COLO829 (cell line): Measurements from ENCODE around the gene SLC25A25.
"Not testable (repeated sequence)": the region's sequence is repeated elsewhere in the genome, so short reads cannot be mapped to it uniquely, and the experiment has no call there.

ENCODE experiments used
- DNase-seq: peaks from one replicate; pipeline ENCODE4 v3.0.0; 2012; ENCODE audit warnings: low spot score

The SLC25A25 gene

DNA sequence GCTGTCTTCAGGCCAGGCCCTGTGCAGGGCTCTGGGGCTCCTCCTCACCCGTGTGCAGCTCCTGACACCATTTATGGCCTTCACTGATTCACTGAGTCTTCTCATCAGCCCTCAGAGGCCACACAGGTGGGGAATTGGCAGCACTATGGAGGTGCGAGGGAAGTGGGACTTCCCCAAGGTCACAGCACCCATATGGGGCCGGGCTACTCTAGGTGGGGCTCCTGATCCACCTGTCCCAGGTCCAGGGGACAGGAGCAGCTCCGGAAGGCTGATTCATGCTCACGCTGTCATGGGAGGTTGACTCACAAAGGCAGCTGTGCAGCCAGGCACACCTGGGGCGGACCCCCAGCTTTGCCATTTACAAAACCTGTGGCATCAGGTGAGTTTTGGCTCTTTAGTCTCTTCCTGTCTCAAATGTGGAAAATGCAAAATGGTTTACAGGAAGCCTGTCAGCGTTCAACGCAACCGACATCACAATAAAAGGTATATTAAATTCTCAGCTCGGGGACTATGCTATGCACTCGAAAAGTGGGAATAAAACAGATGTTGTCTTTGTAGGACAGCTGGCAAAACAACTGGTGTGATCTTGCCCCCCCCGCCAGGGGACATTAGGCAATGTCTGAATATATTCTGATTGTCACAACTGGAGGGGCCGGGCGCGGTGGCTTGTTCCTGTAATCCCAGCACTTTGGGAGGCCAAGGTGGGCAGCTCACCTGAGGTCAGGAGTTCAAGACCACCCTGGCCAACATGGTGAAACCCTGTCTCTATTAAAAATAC lies 15.9 kb upstream of the SLC25A25 start:
- DNase-seq, result no peak

DNA sequence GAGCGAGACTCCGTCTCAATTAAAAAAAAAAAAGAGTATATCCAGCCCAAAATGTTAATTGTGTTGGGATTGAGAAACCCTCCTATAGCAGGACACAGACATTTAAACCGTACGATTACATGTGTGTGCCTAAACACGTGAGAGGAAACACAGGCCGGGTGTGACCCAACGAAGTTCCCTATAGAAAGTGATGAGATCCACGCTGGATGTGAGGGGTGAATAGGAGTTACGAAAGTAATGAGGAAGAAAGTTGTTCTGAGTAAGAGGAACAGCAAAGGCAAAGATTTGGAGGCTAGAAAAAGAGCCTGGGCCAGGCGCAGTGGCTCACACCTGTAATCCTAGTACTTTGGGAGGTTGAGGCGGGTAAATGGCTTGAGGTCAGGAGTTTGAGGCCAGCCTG lies 14.5 kb upstream of the SLC25A25 start:
- no peak for DNase-seq

DNA sequence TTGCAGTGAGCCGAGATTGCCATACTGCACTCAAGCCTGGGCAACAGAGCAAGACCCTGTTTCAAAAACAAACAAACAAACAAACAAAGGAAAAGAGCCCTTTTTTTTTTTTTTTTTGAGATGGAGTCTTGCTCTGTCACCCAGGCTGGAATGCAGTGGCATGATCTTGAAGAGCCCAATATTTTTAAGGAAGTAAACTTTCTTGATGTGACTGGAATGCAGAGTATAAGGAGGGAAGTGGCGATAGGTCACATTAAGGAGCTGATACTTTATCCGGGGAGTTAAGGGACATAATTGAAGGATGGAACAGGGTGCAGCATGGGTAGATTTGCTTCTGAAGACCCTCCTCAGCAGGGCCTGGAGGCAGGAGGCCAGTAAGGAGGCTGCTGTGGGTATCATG lies 13.9 kb upstream of the SLC25A25 start:
- DNase-seq, result no peak

DNA sequence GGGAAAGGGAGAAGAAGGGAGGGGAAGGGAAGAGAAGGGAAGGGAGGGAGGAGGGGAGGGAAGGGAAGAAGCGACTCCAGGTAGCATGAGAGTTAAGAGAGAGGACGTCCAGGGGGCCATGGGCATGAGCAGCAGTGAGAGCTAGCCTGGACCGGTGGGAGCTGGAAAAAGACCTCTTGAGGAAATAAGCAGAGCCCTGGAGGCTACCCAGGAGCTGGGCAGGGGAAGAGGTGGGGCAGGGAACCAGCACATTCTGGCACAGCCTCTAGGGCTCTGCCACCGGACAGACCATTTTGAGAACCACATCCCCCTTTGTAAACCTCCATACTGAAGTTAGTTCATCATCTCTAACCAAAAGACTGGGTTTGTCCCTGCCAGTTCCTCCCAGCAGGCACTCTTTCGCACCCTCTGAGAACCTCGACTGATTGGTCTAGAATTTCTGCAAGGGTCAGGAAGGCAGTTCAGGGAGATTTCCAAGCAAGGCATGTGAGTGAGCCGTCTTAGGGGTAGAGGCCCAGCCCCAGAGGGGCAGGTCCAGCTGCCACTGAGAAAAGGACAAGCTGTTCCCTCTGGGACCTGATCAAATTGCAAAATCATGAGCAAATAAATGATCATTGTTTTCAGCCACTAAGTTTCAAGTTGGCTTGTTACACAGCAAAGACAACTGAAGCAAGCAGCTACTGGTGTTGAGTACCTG lies 12.5 kb upstream of the SLC25A25 start:
- no peak for DNase-seq

DNA sequence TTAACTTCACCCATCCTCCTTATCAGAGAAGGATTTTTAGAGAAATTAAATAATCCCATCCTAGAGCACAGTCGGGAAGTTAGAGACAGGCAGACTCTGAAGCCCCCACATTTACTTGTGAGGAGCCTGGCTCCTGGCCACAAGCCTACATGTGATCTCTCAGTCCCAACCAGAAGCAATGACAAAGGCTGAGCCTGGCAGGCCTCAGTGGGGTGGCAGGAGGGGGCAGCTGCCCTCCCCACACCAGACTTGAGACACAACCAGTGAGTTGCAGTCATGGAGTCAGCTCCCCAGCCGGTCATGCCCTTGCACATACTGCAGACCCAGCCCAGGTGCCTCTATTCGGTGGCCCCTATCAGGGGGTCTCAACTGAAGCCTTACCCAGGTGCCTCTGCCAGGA lies 11.9 kb upstream of the SLC25A25 start:
- no peak for DNase-seq

DNA sequence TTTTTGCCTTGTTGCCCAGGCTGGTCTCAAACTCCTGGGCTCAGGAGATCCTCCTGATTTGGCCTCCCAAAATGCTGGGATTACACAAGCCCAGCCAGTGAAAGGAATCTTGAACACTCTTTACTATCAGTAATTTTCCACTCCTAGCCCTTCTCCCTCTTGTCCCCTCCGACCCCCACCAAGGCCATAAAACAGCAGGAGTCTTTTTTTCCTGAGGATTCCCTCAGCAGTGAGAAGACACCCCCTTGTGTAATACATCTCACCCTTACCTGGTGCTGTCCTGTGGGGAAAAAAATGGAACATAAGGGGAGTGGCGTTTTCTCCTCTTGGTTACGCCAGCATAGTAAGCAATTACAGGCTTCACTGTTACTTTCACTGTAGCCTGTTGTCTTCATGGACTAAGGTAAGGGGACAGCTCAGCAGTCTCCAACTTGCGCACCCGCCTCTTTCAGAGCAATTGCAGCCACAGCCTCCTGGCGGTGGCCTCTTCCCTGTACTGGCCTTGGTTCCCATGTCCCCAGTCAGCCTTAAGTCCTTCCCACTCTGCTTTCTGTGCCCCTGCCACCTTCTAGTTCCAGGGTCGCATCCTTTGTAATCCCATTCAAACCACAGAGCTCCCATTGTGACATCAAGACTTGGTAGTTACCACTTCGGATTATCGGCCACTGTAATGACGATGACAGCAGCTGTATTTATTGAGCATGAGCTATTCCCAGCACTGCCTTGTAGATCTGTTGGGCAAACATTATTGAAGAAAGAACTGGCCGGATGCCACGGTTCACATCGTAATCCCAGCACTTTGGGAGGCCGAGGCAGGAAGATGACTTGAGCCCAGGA lies 10.9 kb upstream of the SLC25A25 start:
- DNase-seq, result no peak

DNA sequence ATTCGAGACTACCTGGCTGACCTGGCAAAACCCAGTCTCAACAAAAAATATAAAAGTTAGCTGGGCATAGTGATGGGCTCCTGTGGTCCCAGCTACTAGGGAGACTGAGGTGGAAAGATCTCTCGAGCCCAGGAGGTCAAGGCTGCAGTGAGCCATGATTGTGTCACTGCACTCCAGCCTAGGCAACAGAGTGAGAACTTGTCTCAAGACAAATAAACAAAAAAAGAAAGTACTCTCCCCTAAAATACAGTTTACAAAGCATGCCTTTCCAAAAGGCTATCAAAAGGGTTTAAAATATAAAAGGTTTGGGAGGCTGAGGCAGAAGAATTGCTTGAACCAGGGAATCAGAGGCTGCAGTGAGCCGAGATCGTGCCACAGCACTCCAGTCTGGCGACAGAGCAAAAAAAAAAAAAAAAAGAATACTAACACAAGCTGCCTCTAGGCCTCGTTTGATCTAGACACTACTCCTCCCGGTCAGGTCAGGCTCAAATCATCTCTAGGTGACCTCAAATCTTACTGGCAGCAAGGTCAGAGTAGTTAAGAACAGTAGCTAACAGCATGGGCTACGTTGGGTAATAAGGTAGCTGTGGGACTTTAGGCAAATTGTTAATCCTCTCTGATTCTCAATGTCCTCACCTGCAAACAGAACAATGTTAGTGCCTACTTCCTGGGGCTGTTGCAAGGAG lies 10.2 kb upstream of the SLC25A25 start:
- no peak for DNase-seq

DNA sequence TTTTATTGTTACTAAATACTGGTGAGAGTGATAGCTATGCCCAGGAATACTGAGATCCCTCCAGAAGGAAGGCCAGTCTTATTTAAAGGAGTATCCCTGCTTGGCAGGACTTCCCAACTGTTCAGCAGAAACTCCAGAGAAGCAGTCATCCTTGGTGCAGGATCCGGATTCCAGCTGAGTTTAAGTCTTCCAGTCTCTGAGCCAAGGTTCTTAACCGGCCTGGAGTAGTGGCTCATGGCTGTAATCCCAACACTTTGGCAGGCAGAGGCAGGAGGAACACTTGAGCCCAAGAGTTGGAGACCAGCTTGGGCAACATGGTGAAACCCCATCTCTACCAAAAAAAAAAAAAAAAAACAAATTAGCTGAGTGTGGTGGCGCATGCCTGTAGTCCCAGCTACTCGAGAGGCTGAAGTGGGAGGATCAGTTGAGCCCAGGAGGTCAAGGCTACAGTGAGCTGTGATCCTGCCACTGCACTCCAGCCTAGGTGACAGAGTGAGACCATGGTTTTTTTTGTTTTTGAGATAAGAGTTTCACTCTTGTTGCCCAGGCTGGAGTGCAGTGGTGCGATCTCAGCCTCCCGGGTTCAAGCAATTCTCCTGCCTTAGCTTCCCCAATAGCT lies 8.6 kb upstream of the SLC25A25 start:
- DNase-seq, result no peak

DNA sequence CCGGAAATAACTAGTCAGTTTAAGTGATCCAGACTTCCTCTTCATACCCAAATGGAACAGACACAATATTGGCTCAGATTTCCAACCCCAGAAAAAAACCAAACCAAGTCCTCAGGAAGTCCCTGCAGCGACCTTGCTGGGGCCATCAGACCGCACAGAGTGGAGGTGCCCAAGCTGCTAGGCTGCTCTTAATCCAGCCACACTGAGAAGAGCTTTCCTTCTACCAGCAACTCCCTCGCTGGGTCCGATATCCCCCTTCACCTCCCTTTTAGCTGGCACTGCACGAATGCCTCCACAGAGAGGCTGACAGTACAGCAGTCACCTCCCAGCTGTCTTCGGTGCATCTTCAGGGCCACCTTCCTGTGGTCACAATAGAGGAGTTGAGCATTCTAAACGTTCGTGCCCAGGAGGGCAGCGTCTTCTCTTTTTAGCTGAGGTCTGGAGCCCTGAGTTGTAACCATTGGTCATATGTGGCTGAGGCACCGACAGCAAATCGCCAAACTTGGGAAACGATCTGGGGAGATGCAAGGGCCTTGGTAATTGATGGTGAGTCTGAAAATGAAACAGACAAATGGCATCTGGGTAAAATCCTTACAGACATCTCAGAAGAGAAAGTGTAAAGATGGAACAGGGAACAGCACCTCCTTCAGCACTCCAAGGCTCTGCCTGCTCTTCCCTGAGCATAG lies 6.6 kb upstream of the SLC25A25 start:
- no peak for DNase-seq

DNA sequence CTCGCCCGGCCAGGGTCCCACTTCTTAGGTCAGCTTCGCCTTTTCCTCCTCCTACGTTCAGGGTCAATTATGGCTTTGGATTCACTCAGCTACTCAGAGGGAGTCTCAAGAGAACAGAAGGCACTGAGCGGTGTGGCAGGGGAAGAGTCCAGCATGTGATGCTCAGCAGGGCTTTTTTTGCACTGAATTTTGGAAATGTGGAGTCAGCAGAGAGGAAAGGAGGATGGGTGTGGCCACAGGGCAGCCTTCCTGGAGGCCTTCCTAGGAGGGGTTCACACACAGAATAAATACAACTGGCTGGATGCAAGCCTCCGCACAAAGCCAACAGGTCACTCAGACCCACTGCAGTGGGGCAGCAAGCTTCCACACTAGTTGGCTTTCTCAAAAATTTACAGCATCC lies 5.8 kb upstream of the SLC25A25 start:
- DNase-seq, result no peak

DNA sequence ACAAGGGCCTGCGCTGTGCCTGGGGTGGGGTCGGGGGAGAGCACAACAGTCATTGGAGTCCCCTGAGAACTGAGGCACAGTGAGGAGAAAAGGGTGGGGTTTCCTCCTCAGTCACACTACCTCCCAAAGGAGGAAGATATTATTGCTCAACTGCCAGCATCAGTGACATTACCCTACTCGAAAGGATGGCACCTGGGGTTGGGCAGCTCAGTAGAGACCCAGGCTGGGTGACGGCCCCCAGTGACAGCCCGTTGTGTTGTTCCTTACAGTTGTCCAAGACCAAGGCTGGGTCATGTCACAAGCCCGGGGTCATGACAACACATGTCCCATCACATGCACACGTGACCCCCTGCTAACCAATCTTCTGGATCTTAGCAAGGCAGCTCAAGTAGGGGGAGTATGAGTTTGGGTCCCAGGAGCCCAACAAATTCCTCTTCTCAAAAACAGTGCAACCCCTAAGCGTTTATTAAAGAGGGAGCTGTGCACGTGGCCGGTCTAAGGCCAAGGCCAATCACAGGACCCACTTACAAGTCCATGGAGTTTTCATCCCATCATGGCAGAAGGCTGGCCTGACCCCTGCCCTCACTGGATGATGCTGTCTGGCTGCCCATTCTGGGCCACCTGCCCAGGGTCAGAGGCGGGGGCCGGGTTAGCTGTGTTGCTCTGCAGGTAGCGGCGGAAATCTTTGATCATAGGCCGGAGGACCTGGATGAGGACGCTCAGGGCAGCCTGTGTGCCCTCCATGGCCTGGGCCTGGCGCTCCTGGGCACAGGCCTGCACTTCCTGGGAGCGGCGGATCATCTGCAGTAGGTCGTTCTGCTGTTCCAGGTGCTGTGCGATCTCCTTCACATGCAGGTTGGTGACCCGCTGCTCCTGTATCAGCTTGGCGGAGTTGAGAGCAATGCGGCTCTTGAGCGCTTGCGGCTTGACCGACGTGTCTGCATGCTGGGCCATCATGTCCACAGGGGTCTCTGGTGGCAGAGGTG lies 4.9 kb upstream of the SLC25A25 start:
- DNase-seq, result no peak

DNA sequence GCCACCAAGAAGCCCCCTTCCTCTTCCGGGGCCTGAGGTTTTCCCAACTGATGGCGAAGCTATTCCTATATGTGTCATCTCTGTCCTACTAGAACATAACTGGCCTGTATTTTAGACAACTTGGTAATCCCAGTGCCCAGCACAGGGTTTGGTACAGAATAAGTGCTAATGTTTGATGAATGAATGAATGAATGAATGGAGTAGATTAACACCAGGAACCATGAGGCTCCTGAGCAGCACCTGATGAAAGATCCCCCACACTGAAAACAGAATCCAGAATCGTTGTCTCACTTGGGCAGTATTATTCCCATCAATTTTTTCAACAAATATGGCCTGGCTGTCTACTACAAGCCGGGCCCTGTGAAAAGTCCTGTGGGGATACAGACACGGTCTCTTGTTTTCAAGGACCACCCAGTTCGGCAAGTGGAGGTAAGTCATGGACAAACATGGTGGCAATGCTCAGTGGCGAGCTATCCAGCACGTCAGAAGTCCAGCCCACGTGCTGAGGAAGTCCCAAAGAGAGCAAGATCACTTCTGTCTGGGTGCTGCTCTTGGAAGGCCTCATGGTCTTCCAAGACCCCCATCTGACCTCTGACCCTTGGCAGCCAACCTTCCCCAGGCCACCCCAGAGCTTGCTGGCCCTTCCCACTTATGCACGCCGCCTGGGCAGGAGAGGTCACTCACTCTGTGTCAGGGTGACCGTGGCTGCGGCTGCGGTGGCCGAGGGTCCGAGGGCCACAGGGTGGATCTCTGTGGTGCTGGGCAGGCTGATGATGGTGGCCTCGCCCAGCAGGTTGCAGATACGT lies 1.9 kb upstream of the SLC25A25 start:
- no peak for DNase-seq

DNA sequence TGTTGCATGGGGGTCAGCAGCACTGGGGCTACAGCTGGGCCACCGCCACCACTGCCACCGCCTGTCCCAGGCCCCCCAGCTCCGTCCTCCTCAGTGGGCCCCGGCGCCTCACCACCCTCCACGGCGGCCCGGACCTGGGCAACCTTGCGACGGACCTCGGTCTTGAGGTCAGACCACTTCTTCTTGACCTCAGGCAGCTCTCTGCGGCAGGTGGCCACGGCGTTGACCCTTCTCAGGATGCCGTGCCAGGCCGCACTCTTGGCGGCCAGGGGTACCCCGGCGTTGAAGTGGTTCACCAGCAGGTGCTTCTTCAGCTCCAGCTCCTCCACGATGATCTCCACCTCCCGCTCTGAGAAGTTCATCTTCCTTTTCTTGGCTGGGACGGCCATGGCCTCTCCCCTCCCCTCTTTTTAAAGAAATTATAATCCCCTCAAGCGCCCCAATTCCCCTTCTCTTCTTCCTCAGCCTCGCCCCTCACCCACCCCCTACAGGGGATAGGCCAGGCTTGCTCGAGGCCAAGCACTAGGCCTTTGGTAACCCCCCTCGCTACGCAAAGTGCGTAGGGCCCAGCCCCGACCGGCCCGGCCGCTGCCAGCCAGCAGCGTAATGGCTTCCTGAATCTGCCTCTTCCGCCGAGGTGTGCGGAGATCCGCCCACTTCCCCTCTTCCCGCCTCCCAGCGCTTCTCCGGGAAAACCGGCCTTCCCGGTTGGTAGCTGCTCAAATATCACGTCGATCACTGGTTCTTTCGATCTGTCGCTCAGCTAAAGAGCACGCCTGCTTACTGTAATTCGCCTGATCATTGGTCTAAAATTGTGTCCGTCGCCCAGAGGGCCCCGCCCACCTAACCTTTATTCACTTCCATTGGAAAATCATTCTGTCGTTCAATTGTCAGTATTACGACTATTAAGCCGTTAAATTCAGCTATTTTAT lies 1.1 kb upstream of the SLC25A25 start, which contains the start of gene NAIF1:
NAIF1 (minus strand) TSS at position 608 of the 932 bp plus-strand sequence; CDS start at position 389, 219 bp downstream.
- peak; percentile 99 for DNase-seq

DNA sequence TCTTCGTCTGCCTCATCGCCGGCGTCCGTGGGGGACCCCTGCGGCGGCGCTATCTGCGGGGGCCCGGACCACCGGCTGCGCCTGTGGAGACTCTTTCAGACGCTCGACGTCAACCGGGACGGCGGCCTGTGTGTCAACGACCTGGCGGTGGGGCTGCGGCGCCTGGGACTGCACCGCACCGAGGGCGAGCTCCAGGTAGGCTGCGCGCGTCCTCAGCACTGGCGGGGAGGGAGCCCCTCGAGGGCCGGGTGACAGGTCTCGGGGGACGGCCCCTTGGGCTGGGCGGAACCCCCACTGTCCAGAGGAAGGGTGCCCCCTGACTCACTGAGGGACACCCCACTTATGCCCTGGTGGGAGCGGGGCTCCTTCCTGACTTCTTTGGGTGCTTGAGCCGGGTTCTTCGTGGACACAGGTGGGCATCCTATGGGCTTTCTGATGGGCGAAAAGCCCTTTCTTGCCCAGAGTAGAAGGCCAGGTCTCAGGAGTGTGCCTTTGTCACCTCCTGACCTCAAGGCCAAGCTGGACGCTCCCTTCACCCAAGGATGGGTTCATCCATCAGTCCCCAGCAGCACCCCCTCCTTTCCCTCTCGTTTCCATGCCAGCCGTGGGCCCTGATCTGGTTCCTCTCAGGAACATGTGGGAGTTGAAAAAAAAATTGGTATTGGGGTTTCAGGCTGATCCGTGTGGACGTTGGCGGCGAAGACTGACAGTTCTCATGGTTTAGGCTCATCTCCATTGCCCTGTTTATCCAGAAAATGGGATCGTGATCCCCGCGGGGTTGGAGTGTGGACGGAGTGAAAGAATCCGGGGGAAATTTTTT lies 564 bp downstream of the SLC25A25 start:
- DNase-seq, result no peak

DNA sequence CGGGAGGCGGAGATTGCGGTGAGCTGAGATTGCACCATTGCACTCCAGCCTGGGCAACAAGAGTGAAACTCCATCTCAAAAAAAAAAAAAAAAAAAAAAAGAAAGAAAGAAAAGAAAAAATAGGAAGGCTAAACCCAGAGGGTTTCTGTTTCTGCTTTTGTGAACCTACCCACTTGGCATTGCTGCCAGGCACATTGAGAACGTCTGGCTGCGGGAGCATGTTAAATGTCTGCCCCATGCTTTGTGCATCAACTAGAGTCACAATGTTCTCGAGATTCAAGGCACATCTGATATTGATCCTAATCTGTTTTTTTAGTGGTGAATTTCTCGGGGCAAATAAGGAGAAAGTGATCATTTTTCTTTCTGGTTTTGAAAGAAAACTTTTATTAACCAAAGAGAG lies 2.8 kb downstream of the SLC25A25 start:
- DNase-seq, result no peak

DNA sequence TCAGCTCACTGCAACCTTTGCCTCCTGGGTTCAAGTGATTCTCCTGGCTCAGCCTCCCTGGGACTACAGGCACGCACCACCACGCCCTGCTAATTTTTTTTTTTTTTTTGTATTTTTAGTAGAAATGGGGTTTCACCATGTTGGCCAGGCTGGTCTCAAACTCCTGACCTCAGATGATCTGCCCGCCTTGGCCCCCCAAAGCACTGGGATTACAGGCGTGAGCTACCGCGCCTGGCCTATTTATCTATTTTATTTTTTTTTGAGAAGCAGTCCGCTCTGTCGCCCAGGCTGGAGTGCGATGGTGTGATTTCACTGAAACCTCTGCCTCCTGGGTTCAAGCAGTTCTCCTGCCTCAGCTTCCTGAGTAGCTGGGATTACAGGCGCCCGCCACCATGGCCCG lies 3.4 kb downstream of the SLC25A25 start:
- DNase-seq, result not testable (repeated sequence)
